ENCODE data around the gene PCNX1. TPM values are rescaled to one million over a fixed set of nuclear protein-coding genes. Genes with fewer than 3 reads are reported as not detected.

Gene PCNX1
- 68.2 and 74.8 TPM in 2 replicates for total RNA-seq

DNA sequence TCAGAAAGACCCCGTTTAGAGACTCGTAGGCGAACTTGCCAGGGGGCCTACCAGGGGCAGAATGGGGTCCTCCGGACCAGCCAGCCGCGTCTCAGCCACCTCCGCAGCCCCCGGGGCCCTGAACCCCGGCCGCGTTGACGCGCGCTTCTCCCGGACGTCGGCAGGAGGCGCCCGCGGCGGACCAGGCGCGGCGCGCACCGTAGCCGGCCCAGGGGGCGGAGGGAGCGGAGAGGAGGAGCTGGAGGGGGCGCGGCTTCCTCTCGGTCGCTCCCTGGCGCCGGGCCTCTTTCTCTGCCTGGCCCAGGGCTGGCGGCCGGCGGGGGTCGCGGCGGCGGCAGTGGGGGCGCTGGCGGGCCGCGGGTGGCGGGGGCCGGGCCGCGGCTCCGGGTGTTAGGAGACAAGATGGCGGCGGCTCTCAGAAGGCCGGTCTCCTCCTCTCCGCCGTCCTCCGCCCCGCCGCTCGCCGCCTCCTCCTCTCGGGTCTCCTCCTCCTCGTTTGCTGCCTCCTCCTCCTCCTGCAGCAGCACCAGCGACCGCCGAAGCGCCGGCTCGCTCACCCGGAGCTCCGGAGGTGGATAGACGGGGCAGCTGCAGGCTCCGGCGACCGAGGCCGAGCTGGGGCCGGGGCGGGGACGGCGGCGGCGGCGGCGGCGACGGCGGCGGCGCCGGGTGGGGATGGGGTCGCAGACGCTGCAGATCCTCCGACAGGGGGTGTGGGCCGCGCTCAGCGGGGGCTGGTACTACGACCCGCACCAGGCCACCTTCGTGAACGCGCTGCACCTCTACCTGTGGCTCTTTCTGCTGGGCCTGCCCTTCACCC is at the start of gene PCNX1:
PCNX1 (plus strand) TSS at position 284 of the 820 bp plus-strand sequence; CDS start at position 676, 392 bp downstream.

Other genes with a start within 250 kb of the PCNX1 start
- gene MAP3K9, start 97.9 kb upstream of the PCNX1 start, total RNA-seq: 0.59 and 1.4 TPM in 2 replicates

Data from smooth muscle cell of the umbilical artery (primary cell).